ENCODE measurements around the gene C19orf81.

C19orf81 gene

DNA sequence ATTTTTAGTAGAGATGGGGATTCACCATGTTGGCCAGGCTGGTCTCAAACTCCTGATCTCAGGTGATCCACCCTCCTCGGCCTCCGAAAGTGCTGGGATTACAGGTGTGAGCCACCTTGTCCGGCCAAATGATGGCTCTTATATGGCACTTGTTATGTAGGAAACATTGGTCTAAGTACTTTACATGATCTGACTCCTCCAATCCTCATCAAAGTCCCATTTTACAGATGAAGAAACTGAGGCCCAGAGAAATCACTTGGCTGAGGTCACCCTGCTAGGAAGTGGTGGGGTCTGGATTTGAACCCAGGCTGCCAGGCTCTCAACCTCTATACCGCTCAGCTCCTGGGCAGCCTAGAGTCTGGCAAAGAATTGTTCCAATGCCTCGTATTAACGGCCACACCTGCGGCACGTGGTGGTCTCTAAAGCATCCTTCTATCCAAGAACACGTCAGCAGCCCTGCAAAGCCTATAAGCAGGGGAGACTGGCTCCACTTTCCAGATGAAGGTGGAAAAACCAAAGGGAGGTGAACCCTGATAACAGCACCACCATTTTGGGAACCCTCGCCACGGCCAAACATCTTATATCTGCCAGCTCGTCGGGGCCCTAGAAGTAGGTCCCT is 52.2 kb downstream of the C19orf81 start:
- Histone ChIP-seq H3K27ac (no peak overlapping the region), H3K27me3 (peaks cover 90% of the 10 kb centered on the region), H3K4me3 (ENCODE audit: low read depth in 1 of 2, low read length in 1 of 2) (no peak overlapping the region), H3K36me3 (no peaks in the 10 kb centered on the region), H3K9me3 (no peaks in the 10 kb centered on the region), H3K4me1 (ENCODE audit: control insufficient read depth in 1 of 2, insufficient read depth in 1 of 2, low read depth in 1 of 2, low read length in 1 of 2) (no peaks in the 10 kb centered on the region)
- TF ChIP-seq, protein P1, sequence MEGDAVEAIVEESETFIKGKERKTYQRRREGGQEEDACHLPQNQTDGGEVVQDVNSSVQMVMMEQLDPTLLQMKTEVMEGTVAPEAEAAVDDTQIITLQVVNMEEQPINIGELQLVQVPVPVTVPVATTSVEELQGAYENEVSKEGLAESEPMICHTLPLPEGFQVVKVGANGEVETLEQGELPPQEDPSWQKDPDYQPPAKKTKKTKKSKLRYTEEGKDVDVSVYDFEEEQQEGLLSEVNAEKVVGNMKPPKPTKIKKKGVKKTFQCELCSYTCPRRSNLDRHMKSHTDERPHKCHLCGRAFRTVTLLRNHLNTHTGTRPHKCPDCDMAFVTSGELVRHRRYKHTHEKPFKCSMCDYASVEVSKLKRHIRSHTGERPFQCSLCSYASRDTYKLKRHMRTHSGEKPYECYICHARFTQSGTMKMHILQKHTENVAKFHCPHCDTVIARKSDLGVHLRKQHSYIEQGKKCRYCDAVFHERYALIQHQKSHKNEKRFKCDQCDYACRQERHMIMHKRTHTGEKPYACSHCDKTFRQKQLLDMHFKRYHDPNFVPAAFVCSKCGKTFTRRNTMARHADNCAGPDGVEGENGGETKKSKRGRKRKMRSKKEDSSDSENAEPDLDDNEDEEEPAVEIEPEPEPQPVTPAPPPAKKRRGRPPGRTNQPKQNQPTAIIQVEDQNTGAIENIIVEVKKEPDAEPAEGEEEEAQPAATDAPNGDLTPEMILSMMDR (IDR thresholded peaks at IDR 0.05): no peak

- Histone ChIP-seq H3K27me3 (peaks cover 82% of the 10 kb centered on the region), H3K27ac (no peak overlapping the region), H3K4me1 (ENCODE audit: control insufficient read depth in 1 of 2, insufficient read depth in 1 of 2, low read depth in 1 of 2, low read length in 1 of 2) (no peaks in the 10 kb centered on the region), H3K9me3 (no peaks in the 10 kb centered on the region), H3K4me3 (ENCODE audit: low read depth in 1 of 2, low read length in 1 of 2) (no peak overlapping the region), H3K36me3 (no peaks in the 10 kb centered on the region)
- TF ChIP-seq, protein P1 (IDR thresholded peaks at IDR 0.05): no peak
These were observed 53.1 kb downstream of the C19orf81 start for GRCh38 chr19:50702158-50702870.

GRCh38 chr19:50702871-50703829 is 53.9 kb downstream of the C19orf81 start:
- no peak overlapping the region for H3K4me3 ChIP-seq (ENCODE audit: low read depth in 1 of 2, low read length in 1 of 2)
- no peaks in the 10 kb centered on the region for H3K36me3 ChIP-seq
- H3K4me1 ChIP-seq (ENCODE audit: control insufficient read depth in 1 of 2, insufficient read depth in 1 of 2, low read depth in 1 of 2, low read length in 1 of 2): no peaks in the 10 kb centered on the region
- H3K27ac ChIP-seq: no peak overlapping the region
- H3K9me3 ChIP-seq: no peaks in the 10 kb centered on the region
- peaks cover 73% of the 10 kb centered on the region for H3K27me3 ChIP-seq
- TF ChIP-seq, protein P1 (IDR thresholded peaks at IDR 0.05): no peak

GRCh38 chr19:50703915-50704796 is 54.9 kb downstream of the C19orf81 start:
- H3K36me3 ChIP-seq: no peaks in the 10 kb centered on the region
- H3K9me3 ChIP-seq: no peaks in the 10 kb centered on the region
- peaks cover 63% of the 10 kb centered on the region for H3K27me3 ChIP-seq
- no peak overlapping the region for H3K27ac ChIP-seq
- no peaks in the 10 kb centered on the region for H3K4me1 ChIP-seq (ENCODE audit: control insufficient read depth in 1 of 2, insufficient read depth in 1 of 2, low read depth in 1 of 2, low read length in 1 of 2)
- TF ChIP-seq, protein P1 (IDR thresholded peaks at IDR 0.05): no peak
- H3K4me3 ChIP-seq (ENCODE audit: low read depth in 1 of 2, low read length in 1 of 2): no peak overlapping the region
